NCI-H1417 (cell line): ENCODE data around the gene RRAGD.

Experiments
- DNase-seq, 3 experiments: peaks; one replicate each; lab custom pipeline; 2025; lab: John Stamatoyannopoulos, UW

The RRAGD gene

GRCh38 chr6:89346433-89346832 lies 65.6 kb downstream of the RRAGD start:
- no peak for DNase-seq

GRCh38 chr6:89339565-89339964 lies 72.5 kb downstream of the RRAGD start:
- DNase-seq, result no peak

- no peak for DNase-seq
Observed at GRCh38 chr6:89335164-89335563, 76.9 kb downstream of the RRAGD start.

- no peak for DNase-seq
Observed at GRCh38 chr6:89330910-89331309, 81.2 kb downstream of the RRAGD start.

GRCh38 chr6:89328976-89329375 lies 83.1 kb downstream of the RRAGD start:
- DNase-seq, result no peak

GRCh38 chr6:89324304-89324703 lies 87.8 kb downstream of the RRAGD start:
- DNase-seq, result no peak

- no peak for DNase-seq
Observed at GRCh38 chr6:89323511-89323971, 88.5 kb downstream of the RRAGD start.

- DNase-seq, result no peak
Observed at GRCh38 chr6:89321131-89321970, 90.7 kb downstream of the RRAGD start.

- no peak for DNase-seq
Observed at GRCh38 chr6:89320012-89320559, 92.0 kb downstream of the RRAGD start.

- no peak for DNase-seq
Observed at GRCh38 chr6:89317067-89317466, 95.0 kb downstream of the RRAGD start.

GRCh38 chr6:89315249-89315885 lies 96.7 kb downstream of the RRAGD start, which contains the start of gene GABRR2:
TSS of gene GABRR2 (minus strand) at chr6:89315299. CDS start at chr6:89315165, 134 bp downstream.
- no peak for DNase-seq

- no peak for DNase-seq
Observed at GRCh38 chr6:89314692-89315091, 97.4 kb downstream of the RRAGD start.
